ENCODE data around the gene RSRP1.

The RSRP1 gene

GRCh38 chr1:25217598-25218232 is 29.5 kb downstream of the RSRP1 start:
- DNase-seq (ENCODE audit: low spot score): no peak

DNA sequence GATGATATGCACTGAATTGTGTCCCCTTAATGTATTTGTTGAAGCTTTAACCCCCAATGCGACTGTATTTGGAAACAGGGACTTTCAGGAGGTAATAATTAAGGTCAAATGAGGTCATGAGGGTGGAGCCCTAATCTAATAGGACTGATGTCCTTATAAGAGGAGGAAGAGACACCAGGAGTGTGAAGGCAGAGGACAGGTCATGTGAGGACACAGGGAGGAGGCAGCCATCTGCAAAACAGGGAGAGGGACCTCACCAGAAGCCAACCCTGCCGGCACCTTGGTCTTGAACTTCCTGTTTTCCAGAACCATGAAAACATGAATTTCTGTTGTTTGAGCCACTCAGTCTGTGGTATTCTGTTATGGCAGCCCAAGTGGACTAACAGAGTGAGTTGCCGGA is 30.2 kb downstream of the RSRP1 start:
- DNase-seq (ENCODE audit: low spot score): no peak

GRCh38 chr1:25216123-25216522 is 31.1 kb downstream of the RSRP1 start:
- no peak for DNase-seq (ENCODE audit: low spot score)

GRCh38 chr1:25212725-25213124 is 34.5 kb downstream of the RSRP1 start:
- DNase-seq (ENCODE audit: low spot score): no peak

- no peak for DNase-seq (ENCODE audit: low spot score)
Measured at GRCh38 chr1:25210728-25211127, 36.5 kb downstream of the RSRP1 start.

GRCh38 chr1:25209516-25209915 is 37.7 kb downstream of the RSRP1 start:
- no peak for DNase-seq (ENCODE audit: low spot score)

DNA sequence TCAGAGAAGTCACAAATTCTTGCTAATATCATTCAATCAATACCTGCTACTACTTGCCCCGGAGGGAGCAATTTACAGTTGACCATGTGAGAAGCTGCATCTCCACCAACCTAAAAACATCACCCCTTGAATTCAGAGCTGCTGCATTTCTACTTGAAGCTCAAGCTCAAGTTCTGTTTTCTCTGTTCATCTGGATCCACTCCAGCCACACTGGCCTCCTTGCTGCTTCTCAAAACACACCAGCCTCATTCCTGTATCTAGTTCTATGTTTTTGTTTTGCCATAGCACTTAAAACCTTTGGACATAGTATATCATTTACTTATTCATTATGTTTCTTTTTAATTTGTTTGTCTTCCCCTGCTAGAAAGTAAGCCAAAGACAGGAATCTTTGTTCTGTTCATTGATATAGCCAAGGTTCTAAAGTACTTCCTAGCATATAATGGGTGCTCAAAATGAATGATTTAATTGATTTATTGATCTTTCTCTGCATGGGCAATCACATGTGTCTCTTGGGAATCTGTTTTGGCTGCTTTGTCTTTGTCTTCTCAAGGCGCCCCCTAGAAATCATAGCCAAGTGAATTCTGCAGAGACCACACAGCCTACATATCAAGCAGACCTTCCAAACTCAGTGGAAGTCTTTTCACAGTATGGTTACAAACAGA is 38.6 kb downstream of the RSRP1 start:
- DNase-seq (ENCODE audit: low spot score): no peak

GRCh38 chr1:25208092-25208491 is 39.2 kb downstream of the RSRP1 start:
- DNase-seq (ENCODE audit: low spot score): no peak

- no peak for DNase-seq (ENCODE audit: low spot score)
Measured at GRCh38 chr1:25206201-25206600, 41.1 kb downstream of the RSRP1 start.

DNA sequence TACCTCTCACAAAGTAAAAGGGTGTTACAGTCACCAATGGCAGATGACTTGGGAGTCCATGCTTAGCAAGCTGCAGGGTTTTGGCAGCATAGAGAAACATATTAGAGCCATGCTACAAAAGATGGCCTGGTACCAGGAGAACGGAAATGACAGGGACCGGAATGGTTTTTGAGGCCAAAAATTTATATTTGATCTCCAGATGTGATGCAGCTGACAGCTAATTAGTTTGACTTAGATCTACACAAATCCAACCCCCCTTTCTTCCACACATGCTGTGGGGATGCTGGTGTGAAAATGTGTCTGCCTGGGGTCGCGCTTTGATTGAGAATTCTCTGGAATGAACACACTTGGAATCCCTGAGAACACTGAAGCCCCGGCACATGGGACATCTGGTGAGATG is 41.5 kb downstream of the RSRP1 start:
- no peak for DNase-seq (ENCODE audit: low spot score)

DNA sequence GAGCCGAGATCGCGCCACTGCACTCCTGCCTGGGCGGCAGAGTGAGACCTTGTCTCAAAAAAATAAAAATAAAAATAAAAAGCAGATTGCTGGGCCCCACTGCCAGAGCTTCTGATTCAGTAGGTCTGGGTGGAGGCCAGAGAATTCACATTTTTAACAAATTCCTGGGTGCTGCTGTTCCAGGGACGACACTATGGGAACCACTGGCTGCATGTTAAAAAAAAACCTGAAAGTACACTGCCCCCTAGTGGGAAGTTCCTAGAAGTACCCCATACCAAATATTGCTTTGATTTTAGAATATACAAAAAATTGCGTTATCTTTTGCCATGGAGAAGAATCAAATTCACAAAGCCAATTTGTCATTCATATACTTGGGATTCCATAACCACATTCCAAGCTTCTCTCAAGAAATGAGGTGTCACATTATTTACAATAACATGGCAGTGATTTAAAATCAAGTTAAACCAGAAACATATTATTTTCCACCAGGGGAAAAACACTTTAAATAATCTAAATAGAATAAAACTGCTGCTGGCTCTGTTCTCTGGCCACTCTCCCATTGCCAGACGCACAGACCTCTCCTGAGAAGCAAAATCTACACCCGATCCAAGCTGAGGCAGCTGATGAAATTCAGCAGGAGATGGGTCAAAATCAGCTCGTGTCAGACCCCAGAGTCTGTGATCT is 42.3 kb downstream of the RSRP1 start:
- peak; percentile 66 for DNase-seq (ENCODE audit: low spot score)

GRCh38 chr1:25201006-25201405 is 46.2 kb downstream of the RSRP1 start:
- DNase-seq (ENCODE audit: low spot score): no peak

DNA sequence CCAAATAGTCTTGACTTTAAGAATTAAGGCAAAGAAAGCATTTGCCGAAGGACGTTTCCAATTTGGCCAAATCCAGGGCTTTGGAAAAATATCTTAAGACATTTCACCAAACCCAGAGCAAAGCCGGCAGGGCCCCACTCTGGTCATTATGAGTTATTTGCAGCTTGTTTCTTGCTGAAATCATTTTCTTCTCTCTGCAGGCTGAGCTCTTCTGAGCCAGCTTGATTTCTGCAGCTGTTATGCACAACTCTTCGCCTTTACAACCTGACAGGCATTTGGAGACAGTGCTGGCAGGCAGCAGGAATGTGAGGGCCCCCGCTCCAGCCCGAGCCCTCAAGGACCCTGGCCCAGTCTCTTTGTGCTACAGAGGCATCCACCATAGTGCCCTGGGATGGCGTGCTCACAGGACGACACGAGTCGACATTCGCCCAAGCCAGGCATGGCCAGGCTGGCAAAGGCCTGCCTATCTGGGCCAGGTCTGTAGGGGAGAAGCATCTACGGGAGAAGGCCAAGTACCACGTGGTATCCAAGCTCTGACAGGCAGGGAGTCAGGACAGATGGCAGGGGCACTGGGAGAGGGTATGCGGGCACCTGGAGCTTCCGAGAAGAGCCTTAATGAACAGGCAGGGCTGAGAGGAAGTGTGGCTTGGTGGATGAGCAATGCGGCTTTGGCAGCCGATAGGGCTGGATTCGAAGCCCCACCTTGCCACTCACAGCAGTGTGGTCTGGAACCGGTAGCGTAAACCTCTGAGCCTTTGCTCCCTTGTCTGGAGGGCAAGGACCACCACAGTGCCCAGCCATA is 47.2 kb downstream of the RSRP1 start:
- no peak for DNase-seq (ENCODE audit: low spot score)

DNA sequence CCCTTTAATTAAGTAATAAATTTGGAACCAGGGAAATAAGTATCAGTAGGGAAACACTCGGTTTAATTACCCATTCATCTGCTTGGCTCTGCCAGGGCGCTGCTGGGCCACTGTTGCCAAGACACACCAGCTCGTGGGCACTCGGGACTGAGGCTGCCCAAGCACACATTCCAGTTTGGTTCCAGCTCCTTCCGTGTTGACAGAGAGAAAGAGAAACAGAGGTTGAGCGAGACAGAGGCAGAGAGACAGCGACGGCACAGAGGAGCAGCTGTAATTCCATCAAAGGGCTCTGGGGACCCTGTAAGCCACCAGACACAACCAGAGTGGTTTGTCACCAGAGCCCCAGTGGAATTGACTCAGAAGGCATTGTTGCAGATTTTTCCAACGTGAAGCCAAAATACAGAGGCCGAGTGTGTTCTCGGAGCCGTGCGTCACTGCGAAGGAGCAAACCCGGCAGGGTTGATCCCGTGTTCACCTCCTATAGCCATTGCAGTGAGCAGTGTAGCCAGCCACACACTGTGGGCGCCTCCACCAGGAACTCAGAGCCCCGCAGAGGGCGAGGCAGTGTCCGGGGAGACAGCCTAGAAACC is 48.5 kb downstream of the RSRP1 start:
- no peak for DNase-seq (ENCODE audit: low spot score)

DNA sequence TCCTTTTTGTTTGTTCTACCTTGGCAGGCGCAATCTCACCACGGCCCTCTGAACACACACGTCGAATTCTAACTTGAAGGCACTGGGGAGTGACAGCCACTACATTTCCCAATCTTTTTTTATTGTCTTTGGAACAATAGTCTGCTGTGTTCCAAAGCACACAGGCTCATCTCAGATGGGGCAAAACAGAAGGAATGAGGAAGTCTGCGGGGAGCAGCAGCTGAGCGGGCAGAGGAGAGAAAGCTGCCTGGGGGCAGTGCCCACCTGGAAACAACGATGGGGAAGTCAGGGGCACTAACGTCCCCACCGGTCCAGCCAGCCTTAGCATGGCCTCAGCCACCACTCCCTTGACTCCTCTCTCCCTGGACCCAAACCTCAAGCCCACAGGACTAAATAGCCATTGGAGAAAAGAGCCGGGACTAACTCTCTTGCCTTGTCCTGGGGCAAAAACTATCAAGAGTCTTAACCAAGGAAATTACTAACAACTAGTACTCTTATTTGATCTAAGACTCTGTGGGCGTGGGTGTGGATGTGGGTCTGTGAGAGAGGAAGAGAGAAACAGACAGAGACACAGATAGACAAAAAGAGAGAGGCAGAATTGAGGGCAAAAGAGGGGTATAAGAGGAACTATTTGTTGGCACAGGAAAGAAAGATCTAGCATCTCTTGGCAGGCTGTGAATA is 49.1 kb downstream of the RSRP1 start:
- DNase-seq (ENCODE audit: low spot score): no peak

GRCh38 chr1:25197235-25197975 is 49.8 kb downstream of the RSRP1 start:
- no peak for DNase-seq (ENCODE audit: low spot score)

GRCh38 chr1:25196830-25197229 is 50.4 kb downstream of the RSRP1 start:
- no peak for DNase-seq (ENCODE audit: low spot score)

- no peak for DNase-seq (ENCODE audit: low spot score)
Measured at GRCh38 chr1:25195835-25196234, 51.4 kb downstream of the RSRP1 start.

DNA sequence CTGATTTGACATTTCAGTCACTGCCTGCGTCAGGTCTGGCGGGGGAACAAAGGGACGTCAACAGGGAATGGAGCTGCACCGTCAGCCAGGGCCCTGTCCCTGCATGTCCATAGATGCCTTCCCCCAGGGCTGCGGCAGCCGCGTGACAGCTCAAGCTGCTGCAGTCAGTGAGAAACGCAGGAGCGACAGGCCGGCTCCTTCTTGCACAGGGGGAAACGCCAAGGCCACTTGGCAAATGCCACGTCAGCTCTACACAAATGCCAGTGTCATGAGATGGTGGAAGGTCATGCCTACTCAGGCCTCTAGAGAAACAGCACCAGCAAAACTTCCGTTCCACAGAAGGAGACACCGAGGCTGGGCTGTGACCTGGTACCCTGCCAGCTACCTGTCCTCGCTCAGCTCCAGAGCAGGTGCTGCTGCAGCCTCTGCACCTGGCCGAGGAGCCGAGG is 52.7 kb downstream of the RSRP1 start:
- no peak for DNase-seq (ENCODE audit: low spot score)

GRCh38 chr1:25194054-25194453 is 53.2 kb downstream of the RSRP1 start:
- no peak for DNase-seq (ENCODE audit: low spot score)

DNA sequence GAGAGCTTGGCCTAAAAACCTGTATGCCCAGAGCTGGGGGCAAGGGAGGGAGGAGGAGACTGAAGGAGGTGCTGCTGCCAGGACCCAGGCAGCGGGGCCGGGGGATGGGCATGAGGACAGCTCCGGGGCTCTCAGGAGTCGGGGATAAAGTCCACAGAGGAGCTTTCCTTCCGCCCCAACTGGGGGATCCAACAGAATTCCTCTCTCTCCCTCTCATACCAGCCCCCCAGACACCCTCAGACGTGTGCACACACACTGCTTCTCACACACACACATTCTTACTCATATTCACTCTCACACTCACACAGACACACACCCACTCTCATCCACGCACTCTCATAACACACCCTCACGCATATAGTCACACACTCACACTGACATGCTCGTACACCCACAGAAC is 54.0 kb downstream of the RSRP1 start:
- DNase-seq (ENCODE audit: low spot score): peak; percentile 57

Data from iPS-NIHi11 (cell line).